ENCODE measurements around the gene ZCCHC2. TPM values are rescaled to one million over a fixed set of nuclear protein-coding genes. Genes with fewer than 3 reads are reported as not detected.

Gene ZCCHC2
- polyA plus RNA-seq, 2 of the 4 experiments (the other 2 are of a cell fraction): 7.6 to 12.5 TPM

- no peak overlapping the region for H3K27ac ChIP-seq
Observed at GRCh38 chr18:62556397-62556796, 33.6 kb downstream of the ZCCHC2 start.

GRCh38 chr18:62558015-62558663 is 35.3 kb downstream of the ZCCHC2 start:
- H3K9me3 ChIP-seq: no peaks in the 10 kb centered on the region
- no peak overlapping the region for H3K4me2 ChIP-seq
- no peak for DNase-seq (ENCODE audit: low read depth in 1 of 2, low spot score in 1 of 2)
- ATAC-seq: no peak
- CTCF ChIA-PET: interaction anchor here (1.7 kb wide), 1 partner anchor 132 kb away, joined by 3 read pairs; no protein-coding TSS in a partner anchor
- TF ChIP-seq HOXA7 (CRISPR knock-in tag; IDR thresholded peaks at IDR 0.05) (no peak), MYC (IDR thresholded peaks at IDR 0.05; ENCODE audit: borderline replicate concordance, low read length) (no peak), KDM1A (IDR thresholded peaks at IDR 0.05; ENCODE audit: low read depth) (no peak), FOSB (CRISPR knock-in tag; IDR thresholded peaks at IDR 0.05) (no peak), MAFK (IDR thresholded peaks at IDR 0.05; ENCODE audit: partially characterized antibody) (no peak), JUN (IDR thresholded peaks at IDR 0.05) (no peak), RCOR1 (IDR thresholded peaks at IDR 0.05; ENCODE audit: low read depth, low read length) (no peak)
- POLR2A ChIA-PET: no interaction called here
- 92% methylated on average over 6 of the region's 6 CpGs for WGBS (ENCODE audit: missing lambda C conversion rate)
- no peak overlapping the region for H3K27ac ChIP-seq
- H3K4me1 ChIP-seq: peaks cover 12% of the 10 kb centered on the region
- H3K4me3 ChIP-seq: no peak overlapping the region
- no peak for FAIRE-seq

More at GRCh38 chr18:62556397-62556796, 33.6 kb downstream of the ZCCHC2 start:
- peaks cover 12% of the 10 kb centered on the region for H3K4me1 ChIP-seq
- no peaks in the 10 kb centered on the region for H3K9me3 ChIP-seq
- WGBS (ENCODE audit: missing lambda C conversion rate): 89% methylated on average over 4 of the region's 4 CpGs
- TF ChIP-seq JUNB (IDR thresholded peaks at IDR 0.05): no peak
- TF ChIP-seq CBX8 (IDR thresholded peaks at IDR 0.05): no peak
- no peak for TF ChIP-seq ATOH8 (CRISPR knock-in tag; IDR thresholded peaks at IDR 0.05; ENCODE audit: low read depth)
- TF ChIP-seq JUN (IDR thresholded peaks at IDR 0.05): no peak
- no peak for TF ChIP-seq MAFK (IDR thresholded peaks at IDR 0.05; ENCODE audit: partially characterized antibody)
- TF ChIP-seq POLR2AphosphoS2 (conservative IDR thresholded peaks at IDR 0.05; ENCODE audit: low read length): no peak
- no peak for TF ChIP-seq KDM1A (IDR thresholded peaks at IDR 0.05; ENCODE audit: low read depth)
- no peak for TF ChIP-seq FOSB (CRISPR knock-in tag; IDR thresholded peaks at IDR 0.05)
- DNase-seq (ENCODE audit: low read depth in 1 of 2, low spot score in 1 of 2): no peak
- ATAC-seq: no peak
- no peak overlapping the region for H3K4me3 ChIP-seq
- no peak overlapping the region for H3K4me2 ChIP-seq
- ChIA-PET POLR2A (no interaction called here), CTCF (interaction anchor here (1.0 to 1.8 kb wide), 4 partner anchors 21 to 427 kb away, joined by 3 to 4 read pairs (median 3); no protein-coding TSS in a partner anchor)
- no peak for FAIRE-seq

GRCh38 chr18:62564044-62564443 is 41.2 kb downstream of the ZCCHC2 start:
- ATAC-seq (no peak), FAIRE-seq (no peak), DNase-seq (ENCODE audit: low read depth in 1 of 2, low spot score in 1 of 2) (no peak)
- ChIA-PET POLR2A (no interaction called here), CTCF (interaction anchor here (3.9 kb wide), 1 partner anchor 20 kb away, joined by 17 read pairs; no protein-coding TSS in a partner anchor)
- H3K9me3 ChIP-seq: no peaks in the 10 kb centered on the region
- H3K4me1 ChIP-seq: no peaks in the 10 kb centered on the region
- TF ChIP-seq RCOR1 (IDR thresholded peaks at IDR 0.05; ENCODE audit: low read depth, low read length): no peak
- no peak for TF ChIP-seq KDM5A (IDR thresholded peaks at IDR 0.05)
- TF ChIP-seq POLR2A (IDR thresholded peaks at IDR 0.05; ENCODE audit: low read length): no peak
- no peak for TF ChIP-seq ZSCAN20 (CRISPR knock-in tag; IDR thresholded peaks at IDR 0.05)
- no peak for TF ChIP-seq ESRRA (IDR thresholded peaks at IDR 0.05; ENCODE audit: borderline replicate concordance, low read length)
- TF ChIP-seq TFCP2L1 (CRISPR knock-in tag; IDR thresholded peaks at IDR 0.05): no peak
- H3K4me2 ChIP-seq: no peak overlapping the region
- no peak overlapping the region for H3K27ac ChIP-seq
- no peak overlapping the region for H3K4me3 ChIP-seq
- WGBS (ENCODE audit: missing lambda C conversion rate): 93% methylated on average over 3 of the region's 3 CpGs

DNA sequence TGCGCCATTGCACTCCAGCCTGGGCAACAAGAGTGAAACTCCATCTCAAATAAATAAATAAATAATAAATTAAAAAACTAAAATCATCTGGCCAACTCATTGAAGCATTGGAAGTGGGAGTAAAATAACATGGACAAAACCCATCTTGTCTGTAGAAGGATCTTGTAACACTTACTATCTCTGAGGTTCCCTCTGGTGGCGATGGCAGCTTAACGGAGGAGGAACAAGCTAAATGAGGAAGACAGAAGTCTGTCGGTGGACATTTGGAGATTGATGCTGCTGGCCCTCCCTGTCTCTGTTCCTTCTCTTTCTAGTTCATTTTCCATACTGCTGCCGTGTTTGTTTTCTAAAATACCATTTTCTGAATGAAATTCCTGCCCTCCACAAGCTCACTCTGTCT is 43.4 kb downstream of the ZCCHC2 start:
- H3K4me2 ChIP-seq: no peak overlapping the region
- ChIA-PET POLR2A (no interaction called here), CTCF (interaction anchor here (0.6 to 3.9 kb wide), 6 partner anchors 18 to 172 kb away, joined by 3 to 17 read pairs (median 4); no protein-coding TSS in a partner anchor)
- 81% methylated on average over 5 of the region's 5 CpGs for WGBS (ENCODE audit: missing lambda C conversion rate)
- H3K4me1 ChIP-seq: no peaks in the 10 kb centered on the region
- ATAC-seq: peak in 1 of 2 experiments; percentile 47; a peak in 1 of 6 replicates
- H3K9me3 ChIP-seq: no peaks in the 10 kb centered on the region
- DNase-seq (ENCODE audit: low read depth in 1 of 2, low spot score in 1 of 2): peak; percentile 13 to 42
- H3K4me3 ChIP-seq: no peak overlapping the region
- no peak for FAIRE-seq
- no peak overlapping the region for H3K27ac ChIP-seq
- TF ChIP-seq, protein P1, sequence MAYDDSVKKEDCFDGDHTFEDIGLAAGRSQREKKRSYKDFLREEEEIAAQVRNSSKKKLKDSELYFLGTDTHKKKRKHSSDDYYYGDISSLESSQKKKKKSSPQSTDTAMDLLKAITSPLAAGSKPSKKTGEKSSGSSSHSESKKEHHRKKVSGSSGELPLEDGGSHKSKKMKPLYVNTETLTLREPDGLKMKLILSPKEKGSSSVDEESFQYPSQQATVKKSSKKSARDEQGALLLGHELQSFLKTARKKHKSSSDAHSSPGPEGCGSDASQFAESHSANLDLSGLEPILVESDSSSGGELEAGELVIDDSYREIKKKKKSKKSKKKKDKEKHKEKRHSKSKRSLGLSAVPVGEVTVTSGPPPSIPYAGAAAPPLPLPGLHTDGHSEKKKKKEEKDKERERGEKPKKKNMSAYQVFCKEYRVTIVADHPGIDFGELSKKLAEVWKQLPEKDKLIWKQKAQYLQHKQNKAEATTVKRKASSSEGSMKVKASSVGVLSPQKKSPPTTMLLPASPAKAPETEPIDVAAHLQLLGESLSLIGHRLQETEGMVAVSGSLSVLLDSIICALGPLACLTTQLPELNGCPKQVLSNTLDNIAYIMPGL (CRISPR knock-in tag; IDR thresholded peaks at IDR 0.05; ENCODE audit: borderline replicate concordance): no peak
- TF ChIP-seq, protein P2, sequence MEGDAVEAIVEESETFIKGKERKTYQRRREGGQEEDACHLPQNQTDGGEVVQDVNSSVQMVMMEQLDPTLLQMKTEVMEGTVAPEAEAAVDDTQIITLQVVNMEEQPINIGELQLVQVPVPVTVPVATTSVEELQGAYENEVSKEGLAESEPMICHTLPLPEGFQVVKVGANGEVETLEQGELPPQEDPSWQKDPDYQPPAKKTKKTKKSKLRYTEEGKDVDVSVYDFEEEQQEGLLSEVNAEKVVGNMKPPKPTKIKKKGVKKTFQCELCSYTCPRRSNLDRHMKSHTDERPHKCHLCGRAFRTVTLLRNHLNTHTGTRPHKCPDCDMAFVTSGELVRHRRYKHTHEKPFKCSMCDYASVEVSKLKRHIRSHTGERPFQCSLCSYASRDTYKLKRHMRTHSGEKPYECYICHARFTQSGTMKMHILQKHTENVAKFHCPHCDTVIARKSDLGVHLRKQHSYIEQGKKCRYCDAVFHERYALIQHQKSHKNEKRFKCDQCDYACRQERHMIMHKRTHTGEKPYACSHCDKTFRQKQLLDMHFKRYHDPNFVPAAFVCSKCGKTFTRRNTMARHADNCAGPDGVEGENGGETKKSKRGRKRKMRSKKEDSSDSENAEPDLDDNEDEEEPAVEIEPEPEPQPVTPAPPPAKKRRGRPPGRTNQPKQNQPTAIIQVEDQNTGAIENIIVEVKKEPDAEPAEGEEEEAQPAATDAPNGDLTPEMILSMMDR (IDR thresholded peaks at IDR 0.05): peak; percentile 11; the same call in 1 of the 3 replicates
- TF ChIP-seq MAZ (IDR thresholded peaks at IDR 0.05; ENCODE audit: borderline replicate concordance, low read depth, low read length): no peak
- no peak for TF ChIP-seq RNF2 (IDR thresholded peaks at IDR 0.05; ENCODE audit: borderline replicate concordance, low read depth)
- TF ChIP-seq, protein P3, sequence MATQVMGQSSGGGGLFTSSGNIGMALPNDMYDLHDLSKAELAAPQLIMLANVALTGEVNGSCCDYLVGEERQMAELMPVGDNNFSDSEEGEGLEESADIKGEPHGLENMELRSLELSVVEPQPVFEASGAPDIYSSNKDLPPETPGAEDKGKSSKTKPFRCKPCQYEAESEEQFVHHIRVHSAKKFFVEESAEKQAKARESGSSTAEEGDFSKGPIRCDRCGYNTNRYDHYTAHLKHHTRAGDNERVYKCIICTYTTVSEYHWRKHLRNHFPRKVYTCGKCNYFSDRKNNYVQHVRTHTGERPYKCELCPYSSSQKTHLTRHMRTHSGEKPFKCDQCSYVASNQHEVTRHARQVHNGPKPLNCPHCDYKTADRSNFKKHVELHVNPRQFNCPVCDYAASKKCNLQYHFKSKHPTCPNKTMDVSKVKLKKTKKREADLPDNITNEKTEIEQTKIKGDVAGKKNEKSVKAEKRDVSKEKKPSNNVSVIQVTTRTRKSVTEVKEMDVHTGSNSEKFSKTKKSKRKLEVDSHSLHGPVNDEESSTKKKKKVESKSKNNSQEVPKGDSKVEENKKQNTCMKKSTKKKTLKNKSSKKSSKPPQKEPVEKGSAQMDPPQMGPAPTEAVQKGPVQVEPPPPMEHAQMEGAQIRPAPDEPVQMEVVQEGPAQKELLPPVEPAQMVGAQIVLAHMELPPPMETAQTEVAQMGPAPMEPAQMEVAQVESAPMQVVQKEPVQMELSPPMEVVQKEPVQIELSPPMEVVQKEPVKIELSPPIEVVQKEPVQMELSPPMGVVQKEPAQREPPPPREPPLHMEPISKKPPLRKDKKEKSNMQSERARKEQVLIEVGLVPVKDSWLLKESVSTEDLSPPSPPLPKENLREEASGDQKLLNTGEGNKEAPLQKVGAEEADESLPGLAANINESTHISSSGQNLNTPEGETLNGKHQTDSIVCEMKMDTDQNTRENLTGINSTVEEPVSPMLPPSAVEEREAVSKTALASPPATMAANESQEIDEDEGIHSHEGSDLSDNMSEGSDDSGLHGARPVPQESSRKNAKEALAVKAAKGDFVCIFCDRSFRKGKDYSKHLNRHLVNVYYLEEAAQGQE (IDR thresholded peaks at IDR 0.05): no peak
- peak; percentile 35; the same call in 1 of the 3 replicates for TF ChIP-seq SMC3 (IDR thresholded peaks at IDR 0.05)
